ENCODE data around the gene CDH13. TPM values are rescaled to one million over a fixed set of nuclear protein-coding genes. Genes with fewer than 3 reads are reported as not detected.
A peak's percentile ranks its signal among the peaks of the same experiment; 100 is the strongest.

The CDH13 gene
- total and polyA plus RNA-seq, 2 experiments from 2014 or later: 1.6 to 4.4 TPM

- H3K4me3 Mint-ChIP-seq: no peak overlapping the region; the same call in 2 of the 3 replicates
- ATAC-seq (peak; percentile 79), DNase-seq (ENCODE audit: low spot score) (peak; percentile 29)
- H3K36me3 Mint-ChIP-seq (ENCODE audit: low read depth): no peaks in the 10 kb centered on the region
- Histone ChIP-seq H3K36me3 (ENCODE audit: insufficient read depth) (no peaks in the 10 kb centered on the region), H3K79me2 (replicated peaks; ENCODE audit: insufficient read depth) (no peaks in the 10 kb centered on the region), H3F3A (replicated peaks; ENCODE audit: low read depth) (no peaks in the 10 kb centered on the region), H4K20me1 (replicated peaks; ENCODE audit: insufficient read depth) (no peaks in the 10 kb centered on the region), H3K4me2 (peak overlapping the region; percentile 17), H2AFZ (peak overlapping the region; percentile 43; the same call in 1 of the 2 replicates), H3K4me3 (no peak overlapping the region), H3K4me1 (ENCODE audit: insufficient read depth) (peaks cover 23% of the 10 kb centered on the region), H3K9me2 (ENCODE audit: insufficient read depth) (no peaks in the 10 kb centered on the region; the same call in 1 of the 2 replicates), H3K27me3 (ENCODE audit: insufficient read depth) (no peaks in the 10 kb centered on the region), H3K27ac (ENCODE audit: low read depth) (no peak overlapping the region)
- H3K4me1 Mint-ChIP-seq: peaks cover 35% of the 10 kb centered on the region
- no peaks in the 10 kb centered on the region for H3K9me3 Mint-ChIP-seq
- peaks cover 2% of the 10 kb centered on the region for H3K27me3 Mint-ChIP-seq (ENCODE audit: insufficient read depth, low read depth, poor library complexity)
- TF ChIP-seq CREB1 (CRISPR knock-in tag; IDR thresholded peaks at IDR 0.05; ENCODE audit: low read depth): no peak
- no peak for TF ChIP-seq ZNF114 (CRISPR knock-in tag; IDR thresholded peaks at IDR 0.05)
- TF ChIP-seq NANOG (IDR thresholded peaks at IDR 0.05; ENCODE audit: borderline replicate concordance): no peak
- no peak for TF ChIP-seq STAT1 (IDR thresholded peaks at IDR 0.05; ENCODE audit: unreplicated experiment)
- no peak for TF ChIP-seq JUNB (IDR thresholded peaks at IDR 0.05; ENCODE audit: unreplicated experiment)
- TF ChIP-seq, protein P1, sequence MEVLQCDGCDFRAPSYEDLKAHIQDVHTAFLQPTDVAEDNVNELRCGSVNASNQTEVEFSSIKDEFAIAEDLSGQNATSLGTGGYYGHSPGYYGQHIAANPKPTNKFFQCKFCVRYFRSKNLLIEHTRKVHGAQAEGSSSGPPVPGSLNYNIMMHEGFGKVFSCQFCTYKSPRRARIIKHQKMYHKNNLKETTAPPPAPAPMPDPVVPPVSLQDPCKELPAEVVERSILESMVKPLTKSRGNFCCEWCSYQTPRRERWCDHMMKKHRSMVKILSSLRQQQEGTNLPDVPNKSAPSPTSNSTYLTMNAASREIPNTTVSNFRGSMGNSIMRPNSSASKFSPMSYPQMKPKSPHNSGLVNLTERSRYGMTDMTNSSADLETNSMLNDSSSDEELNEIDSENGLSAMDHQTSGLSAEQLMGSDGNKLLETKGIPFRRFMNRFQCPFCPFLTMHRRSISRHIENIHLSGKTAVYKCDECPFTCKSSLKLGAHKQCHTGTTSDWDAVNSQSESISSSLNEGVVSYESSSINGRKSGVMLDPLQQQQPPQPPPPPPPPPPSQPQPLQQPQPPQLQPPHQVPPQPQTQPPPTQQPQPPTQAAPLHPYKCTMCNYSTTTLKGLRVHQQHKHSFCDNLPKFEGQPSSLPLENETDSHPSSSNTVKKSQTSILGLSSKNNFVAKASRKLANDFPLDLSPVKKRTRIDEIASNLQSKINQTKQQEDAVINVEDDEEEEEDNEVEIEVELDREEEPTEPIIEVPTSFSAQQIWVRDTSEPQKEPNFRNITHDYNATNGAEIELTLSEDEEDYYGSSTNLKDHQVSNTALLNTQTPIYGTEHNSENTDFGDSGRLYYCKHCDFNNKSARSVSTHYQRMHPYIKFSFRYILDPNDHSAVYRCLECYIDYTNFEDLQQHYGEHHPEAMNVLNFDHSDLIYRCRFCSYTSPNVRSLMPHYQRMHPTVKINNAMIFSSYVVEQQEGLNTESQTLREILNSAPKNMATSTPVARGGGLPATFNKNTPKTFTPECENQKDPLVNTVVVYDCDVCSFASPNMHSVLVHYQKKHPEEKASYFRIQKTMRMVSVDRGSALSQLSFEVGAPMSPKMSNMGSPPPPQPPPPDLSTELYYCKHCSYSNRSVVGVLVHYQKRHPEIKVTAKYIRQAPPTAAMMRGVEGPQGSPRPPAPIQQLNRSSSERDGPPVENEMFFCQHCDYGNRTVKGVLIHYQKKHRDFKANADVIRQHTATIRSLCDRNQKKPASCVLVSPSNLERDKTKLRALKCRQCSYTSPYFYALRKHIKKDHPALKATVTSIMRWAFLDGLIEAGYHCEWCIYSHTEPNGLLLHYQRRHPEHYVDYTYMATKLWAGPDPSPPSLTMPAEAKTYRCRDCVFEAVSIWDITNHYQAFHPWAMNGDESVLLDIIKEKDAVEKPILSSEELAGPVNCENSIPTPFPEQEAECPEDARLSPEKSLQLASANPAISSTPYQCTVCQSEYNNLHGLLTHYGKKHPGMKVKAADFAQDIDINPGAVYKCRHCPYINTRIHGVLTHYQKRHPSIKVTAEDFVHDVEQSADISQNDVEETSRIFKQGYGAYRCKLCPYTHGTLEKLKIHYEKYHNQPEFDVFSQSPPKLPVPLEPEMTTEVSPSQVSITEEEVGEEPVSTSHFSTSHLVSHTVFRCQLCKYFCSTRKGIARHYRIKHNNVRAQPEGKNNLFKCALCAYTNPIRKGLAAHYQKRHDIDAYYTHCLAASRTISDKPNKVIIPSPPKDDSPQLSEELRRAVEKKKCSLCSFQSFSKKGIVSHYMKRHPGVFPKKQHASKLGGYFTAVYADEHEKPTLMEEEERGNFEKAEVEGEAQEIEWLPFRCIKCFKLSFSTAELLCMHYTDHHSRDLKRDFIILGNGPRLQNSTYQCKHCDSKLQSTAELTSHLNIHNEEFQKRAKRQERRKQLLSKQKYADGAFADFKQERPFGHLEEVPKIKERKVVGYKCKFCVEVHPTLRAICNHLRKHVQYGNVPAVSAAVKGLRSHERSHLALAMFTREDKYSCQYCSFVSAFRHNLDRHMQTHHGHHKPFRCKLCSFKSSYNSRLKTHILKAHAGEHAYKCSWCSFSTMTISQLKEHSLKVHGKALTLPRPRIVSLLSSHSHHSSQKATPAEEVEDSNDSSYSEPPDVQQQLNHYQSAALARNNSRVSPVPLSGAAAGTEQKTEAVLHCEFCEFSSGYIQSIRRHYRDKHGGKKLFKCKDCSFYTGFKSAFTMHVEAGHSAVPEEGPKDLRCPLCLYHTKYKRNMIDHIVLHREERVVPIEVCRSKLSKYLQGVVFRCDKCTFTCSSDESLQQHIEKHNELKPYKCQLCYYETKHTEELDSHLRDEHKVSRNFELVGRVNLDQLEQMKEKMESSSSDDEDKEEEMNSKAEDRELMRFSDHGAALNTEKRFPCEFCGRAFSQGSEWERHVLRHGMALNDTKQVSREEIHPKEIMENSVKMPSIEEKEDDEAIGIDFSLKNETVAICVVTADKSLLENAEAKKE (CRISPR knock-in tag; IDR thresholded peaks at IDR 0.05): no peak
- TF ChIP-seq, protein P2, sequence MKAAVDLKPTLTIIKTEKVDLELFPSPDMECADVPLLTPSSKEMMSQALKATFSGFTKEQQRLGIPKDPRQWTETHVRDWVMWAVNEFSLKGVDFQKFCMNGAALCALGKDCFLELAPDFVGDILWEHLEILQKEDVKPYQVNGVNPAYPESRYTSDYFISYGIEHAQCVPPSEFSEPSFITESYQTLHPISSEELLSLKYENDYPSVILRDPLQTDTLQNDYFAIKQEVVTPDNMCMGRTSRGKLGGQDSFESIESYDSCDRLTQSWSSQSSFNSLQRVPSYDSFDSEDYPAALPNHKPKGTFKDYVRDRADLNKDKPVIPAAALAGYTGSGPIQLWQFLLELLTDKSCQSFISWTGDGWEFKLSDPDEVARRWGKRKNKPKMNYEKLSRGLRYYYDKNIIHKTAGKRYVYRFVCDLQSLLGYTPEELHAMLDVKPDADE (IDR thresholded peaks at IDR 0.05): no peak
- no peak for TF ChIP-seq EZH2phosphoT487 (IDR thresholded peaks at IDR 0.05; ENCODE audit: unreplicated experiment)
- TF ChIP-seq EZH2 (IDR thresholded peaks at IDR 0.05; ENCODE audit: low read depth, unreplicated experiment): no peak
- TF ChIP-seq ZNF331 (CRISPR knock-in tag; IDR thresholded peaks at IDR 0.05; ENCODE audit: low read depth): no peak
- TF ChIP-seq, protein P3, sequence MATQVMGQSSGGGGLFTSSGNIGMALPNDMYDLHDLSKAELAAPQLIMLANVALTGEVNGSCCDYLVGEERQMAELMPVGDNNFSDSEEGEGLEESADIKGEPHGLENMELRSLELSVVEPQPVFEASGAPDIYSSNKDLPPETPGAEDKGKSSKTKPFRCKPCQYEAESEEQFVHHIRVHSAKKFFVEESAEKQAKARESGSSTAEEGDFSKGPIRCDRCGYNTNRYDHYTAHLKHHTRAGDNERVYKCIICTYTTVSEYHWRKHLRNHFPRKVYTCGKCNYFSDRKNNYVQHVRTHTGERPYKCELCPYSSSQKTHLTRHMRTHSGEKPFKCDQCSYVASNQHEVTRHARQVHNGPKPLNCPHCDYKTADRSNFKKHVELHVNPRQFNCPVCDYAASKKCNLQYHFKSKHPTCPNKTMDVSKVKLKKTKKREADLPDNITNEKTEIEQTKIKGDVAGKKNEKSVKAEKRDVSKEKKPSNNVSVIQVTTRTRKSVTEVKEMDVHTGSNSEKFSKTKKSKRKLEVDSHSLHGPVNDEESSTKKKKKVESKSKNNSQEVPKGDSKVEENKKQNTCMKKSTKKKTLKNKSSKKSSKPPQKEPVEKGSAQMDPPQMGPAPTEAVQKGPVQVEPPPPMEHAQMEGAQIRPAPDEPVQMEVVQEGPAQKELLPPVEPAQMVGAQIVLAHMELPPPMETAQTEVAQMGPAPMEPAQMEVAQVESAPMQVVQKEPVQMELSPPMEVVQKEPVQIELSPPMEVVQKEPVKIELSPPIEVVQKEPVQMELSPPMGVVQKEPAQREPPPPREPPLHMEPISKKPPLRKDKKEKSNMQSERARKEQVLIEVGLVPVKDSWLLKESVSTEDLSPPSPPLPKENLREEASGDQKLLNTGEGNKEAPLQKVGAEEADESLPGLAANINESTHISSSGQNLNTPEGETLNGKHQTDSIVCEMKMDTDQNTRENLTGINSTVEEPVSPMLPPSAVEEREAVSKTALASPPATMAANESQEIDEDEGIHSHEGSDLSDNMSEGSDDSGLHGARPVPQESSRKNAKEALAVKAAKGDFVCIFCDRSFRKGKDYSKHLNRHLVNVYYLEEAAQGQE (IDR thresholded peaks at IDR 0.05; ENCODE audit: unreplicated experiment): no peak
- TF ChIP-seq, protein P4, sequence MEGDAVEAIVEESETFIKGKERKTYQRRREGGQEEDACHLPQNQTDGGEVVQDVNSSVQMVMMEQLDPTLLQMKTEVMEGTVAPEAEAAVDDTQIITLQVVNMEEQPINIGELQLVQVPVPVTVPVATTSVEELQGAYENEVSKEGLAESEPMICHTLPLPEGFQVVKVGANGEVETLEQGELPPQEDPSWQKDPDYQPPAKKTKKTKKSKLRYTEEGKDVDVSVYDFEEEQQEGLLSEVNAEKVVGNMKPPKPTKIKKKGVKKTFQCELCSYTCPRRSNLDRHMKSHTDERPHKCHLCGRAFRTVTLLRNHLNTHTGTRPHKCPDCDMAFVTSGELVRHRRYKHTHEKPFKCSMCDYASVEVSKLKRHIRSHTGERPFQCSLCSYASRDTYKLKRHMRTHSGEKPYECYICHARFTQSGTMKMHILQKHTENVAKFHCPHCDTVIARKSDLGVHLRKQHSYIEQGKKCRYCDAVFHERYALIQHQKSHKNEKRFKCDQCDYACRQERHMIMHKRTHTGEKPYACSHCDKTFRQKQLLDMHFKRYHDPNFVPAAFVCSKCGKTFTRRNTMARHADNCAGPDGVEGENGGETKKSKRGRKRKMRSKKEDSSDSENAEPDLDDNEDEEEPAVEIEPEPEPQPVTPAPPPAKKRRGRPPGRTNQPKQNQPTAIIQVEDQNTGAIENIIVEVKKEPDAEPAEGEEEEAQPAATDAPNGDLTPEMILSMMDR (conservative IDR thresholded peaks at IDR 0.05; ENCODE audit: low read depth in 2 of 2): no peak
- no peak for TF ChIP-seq POLR2AphosphoS5 (IDR thresholded peaks at IDR 0.05; ENCODE audit: low read depth)
- H3K27ac Mint-ChIP-seq: peak overlapping the region; percentile 37
Observed at GRCh38 chr16:83648347-83648746, 1021.6 kb downstream of the CDH13 start.

All from GM23338 (cell line).